Neural crest cell (in vitro differentiated cells): ENCODE data around the gene GSDME. TPM values are rescaled to one million over a fixed set of nuclear protein-coding genes. Genes with fewer than 3 reads are reported as not detected.

ENCODE experiments used
- DNase-seq: peaks from one replicate; pipeline ENCODE4 v3.0.0; 2021; ENCODE audit warnings: low read depth, mixed read lengths, low spot score
- H3K27ac Mint-ChIP-seq: one replicate; pipeline ENCODE4 v1.8.0; 2021; ENCODE audit warnings: mild to moderate bottlenecking, mixed read lengths; ENCODE audit not compliant: unreplicated experiment
- H3K27me3 Mint-ChIP-seq: 2 replicates; pipeline ENCODE4 v1.8.0; 2021; ENCODE audit warnings: low read depth, mild to moderate bottlenecking, mixed read lengths
- H3K36me3 Mint-ChIP-seq: 2 replicates; pipeline ENCODE4 v1.8.0; 2021; ENCODE audit warnings: low read depth, mild to moderate bottlenecking, mixed read lengths
- H3K4me1 Mint-ChIP-seq: 2 replicates; pipeline ENCODE4 v1.8.0; 2021; ENCODE audit warnings: mixed read lengths
- H3K4me3 Mint-ChIP-seq: one replicate; pipeline ENCODE4 v1.8.0; 2021; ENCODE audit warnings: mild to moderate bottlenecking, mixed read lengths
- H3K9me3 Mint-ChIP-seq: 2 replicates; pipeline ENCODE4 v1.8.0; 2021; ENCODE audit warnings: mixed read lengths
- CTCF ChIP-seq: fragments of 200-600 bp; sonication (generic); conservative IDR thresholded peaks from 2 replicates; pipeline ENCODE4 v1.5.0; 2021; ENCODE audit warnings: antibody characterized with exemption, mild to moderate bottlenecking
- total RNA-seq: library from RNA; stranded (reverse); gene quantifications from 2 replicates; pipeline ENCODE4 v1.2.1, GENCODE V29; 2021

Gene GSDME
- total RNA-seq, 1 donor from 2014 or later, result 18.9 TPM

- peak overlapping the region; percentile 94 for H3K4me3 Mint-ChIP-seq
- peaks cover 12% of the 10 kb centered on the region for H3K4me1 Mint-ChIP-seq
- no peak for TF ChIP-seq CTCF
- no peak overlapping the region for H3K27ac Mint-ChIP-seq
- H3K27me3 Mint-ChIP-seq, result peaks cover 5% of the 10 kb centered on the region
- H3K36me3 Mint-ChIP-seq, result no peaks in the 10 kb centered on the region
- no peaks in the 10 kb centered on the region for H3K9me3 Mint-ChIP-seq
- DNase-seq, result no peak
Measured at GRCh38 chr7:24755541-24756407, 1.5 kb downstream of the GSDME start.

- H3K27ac Mint-ChIP-seq, result no peak overlapping the region
- no peaks in the 10 kb centered on the region for H3K9me3 Mint-ChIP-seq
- no peaks in the 10 kb centered on the region for H3K36me3 Mint-ChIP-seq
- peaks cover 5% of the 10 kb centered on the region for H3K27me3 Mint-ChIP-seq
- TF ChIP-seq CTCF, result no peak
- DNase-seq, result no peak
- peak overlapping the region; percentile 94 for H3K4me3 Mint-ChIP-seq
- H3K4me1 Mint-ChIP-seq, result peaks cover 12% of the 10 kb centered on the region
Measured at GRCh38 chr7:24754906-24755506, 2.3 kb downstream of the GSDME start.

- H3K27me3 Mint-ChIP-seq, result no peaks in the 10 kb centered on the region
- DNase-seq, result no peak
- H3K27ac Mint-ChIP-seq, result no peak overlapping the region
- no peaks in the 10 kb centered on the region for H3K9me3 Mint-ChIP-seq
- peak overlapping the region; percentile 45 for H3K4me3 Mint-ChIP-seq
- H3K4me1 Mint-ChIP-seq, result peaks cover 8% of the 10 kb centered on the region
- peaks cover 4% of the 10 kb centered on the region for H3K36me3 Mint-ChIP-seq
- TF ChIP-seq CTCF, result no peak
Measured at GRCh38 chr7:24752073-24752800, 5.0 kb downstream of the GSDME start.

- no peak for DNase-seq
- no peak overlapping the region for H3K27ac Mint-ChIP-seq
- no peak overlapping the region for H3K4me3 Mint-ChIP-seq
- H3K36me3 Mint-ChIP-seq, result peaks cover 4% of the 10 kb centered on the region
- H3K9me3 Mint-ChIP-seq, result no peaks in the 10 kb centered on the region
- TF ChIP-seq CTCF, result no peak
- no peaks in the 10 kb centered on the region for H3K27me3 Mint-ChIP-seq
- peaks cover 7% of the 10 kb centered on the region for H3K4me1 Mint-ChIP-seq
Measured at GRCh38 chr7:24751484-24751883, 5.8 kb downstream of the GSDME start.

- DNase-seq, result no peak
- H3K27me3 Mint-ChIP-seq, result no peaks in the 10 kb centered on the region
- no peak for TF ChIP-seq CTCF
Measured at GRCh38 chr7:24750441-24751055, 6.7 kb downstream of the GSDME start.

More at GRCh38 chr7:24750441-24751055, 6.7 kb downstream of the GSDME start:
- Mint-ChIP-seq H3K4me1 (no peaks in the 10 kb centered on the region), H3K4me3 (no peak overlapping the region), H3K27ac (no peak overlapping the region), H3K9me3 (no peaks in the 10 kb centered on the region), H3K36me3 (peaks cover 4% of the 10 kb centered on the region)
